ENCODE measurements around the gene NANOS2.
A peak's percentile ranks its signal among the peaks of the same experiment; 100 is the strongest.
"Not testable (repeated sequence)": the region's sequence is repeated elsewhere in the genome, so short reads cannot be mapped to it uniquely, and the experiment has no call there.

The NANOS2 gene

DNA sequence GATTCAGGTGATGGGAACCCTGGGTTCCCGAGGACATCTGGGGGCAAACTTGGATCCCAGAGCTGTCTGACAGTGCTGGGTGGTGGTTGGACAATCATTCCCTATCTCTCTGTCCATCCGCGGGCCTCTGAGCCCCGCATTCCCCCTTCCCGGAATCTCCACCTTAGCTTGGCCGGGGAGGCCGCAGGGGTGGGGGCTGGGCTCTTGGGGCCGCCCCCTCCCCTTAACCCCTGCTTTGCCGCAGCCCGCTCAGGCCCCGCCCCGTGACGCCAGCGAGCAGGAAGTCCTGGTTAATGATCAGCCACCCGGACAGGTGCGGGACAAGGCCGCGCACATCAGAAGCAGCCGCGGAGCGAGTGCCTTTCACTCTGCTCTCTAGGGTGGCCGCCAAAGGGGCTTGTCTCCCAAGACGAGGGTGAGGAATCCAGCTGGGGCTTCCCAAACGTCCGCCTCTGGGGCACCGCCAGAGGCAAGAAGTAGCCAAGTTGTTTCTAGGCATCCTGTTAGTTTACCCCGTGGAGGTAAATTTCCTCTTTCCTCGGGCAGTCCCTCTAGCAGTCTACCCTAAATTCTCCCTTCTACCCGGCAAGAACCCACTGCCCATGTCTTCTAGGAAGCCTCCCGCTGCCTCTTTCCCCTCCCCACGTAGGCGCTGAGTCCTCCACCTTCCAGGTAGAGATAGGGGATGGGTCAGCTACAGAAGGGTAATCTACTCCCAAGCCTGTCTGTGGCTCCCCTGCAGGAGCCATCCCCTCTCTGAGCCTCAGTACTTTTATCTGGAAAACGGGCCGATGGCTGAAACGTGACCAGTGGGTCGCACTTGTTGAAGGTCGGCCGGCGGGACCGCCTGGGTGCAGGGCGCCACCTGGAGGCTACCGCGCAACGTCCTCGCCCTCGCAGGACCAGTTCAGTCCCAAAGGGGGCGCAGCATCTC, 31.7 kb downstream of the NANOS2 start:
- peak; percentile 86 for DNase-seq
- in situ Hi-C loops (cut with HindIII; ENCODE audit: low pct_ligation_motif_present, low pct_unique_long_range_greater_than_20kb, low sequenced_read_pairs): no loop called here

DNA sequence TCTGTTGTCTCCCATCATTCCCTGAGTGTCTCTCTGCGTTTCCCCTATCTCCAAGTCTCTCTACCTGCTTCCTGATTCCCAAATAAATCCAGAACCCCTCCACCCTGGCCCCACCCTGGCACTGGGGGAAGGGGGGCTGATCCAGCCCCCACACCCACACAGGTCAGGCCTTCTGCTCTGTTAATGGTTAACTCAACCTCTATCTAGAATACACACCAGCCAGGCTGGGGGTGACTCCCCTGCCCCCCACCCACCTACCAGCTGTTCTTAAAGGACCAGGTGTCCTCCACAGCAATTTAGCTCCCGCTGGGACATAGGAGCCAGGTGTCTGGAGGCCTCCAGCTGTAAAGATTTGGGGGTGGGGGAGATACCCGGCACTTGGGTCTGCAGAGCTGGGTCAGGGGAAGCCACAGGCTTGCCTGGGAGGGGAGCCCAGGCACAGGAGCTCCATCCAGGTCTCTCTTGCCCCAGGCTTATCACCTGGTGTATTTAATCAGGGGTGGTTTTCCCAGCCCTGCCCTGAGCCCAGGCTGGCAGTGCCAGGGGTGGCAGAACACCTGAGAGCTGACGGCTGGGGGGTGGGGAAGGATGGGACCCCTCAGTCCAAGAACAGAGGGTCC, 32.6 kb downstream of the NANOS2 start:
- in situ Hi-C loops (cut with HindIII; ENCODE audit: low pct_ligation_motif_present, low pct_unique_long_range_greater_than_20kb, low sequenced_read_pairs): no loop called here
- DNase-seq: no peak

DNA sequence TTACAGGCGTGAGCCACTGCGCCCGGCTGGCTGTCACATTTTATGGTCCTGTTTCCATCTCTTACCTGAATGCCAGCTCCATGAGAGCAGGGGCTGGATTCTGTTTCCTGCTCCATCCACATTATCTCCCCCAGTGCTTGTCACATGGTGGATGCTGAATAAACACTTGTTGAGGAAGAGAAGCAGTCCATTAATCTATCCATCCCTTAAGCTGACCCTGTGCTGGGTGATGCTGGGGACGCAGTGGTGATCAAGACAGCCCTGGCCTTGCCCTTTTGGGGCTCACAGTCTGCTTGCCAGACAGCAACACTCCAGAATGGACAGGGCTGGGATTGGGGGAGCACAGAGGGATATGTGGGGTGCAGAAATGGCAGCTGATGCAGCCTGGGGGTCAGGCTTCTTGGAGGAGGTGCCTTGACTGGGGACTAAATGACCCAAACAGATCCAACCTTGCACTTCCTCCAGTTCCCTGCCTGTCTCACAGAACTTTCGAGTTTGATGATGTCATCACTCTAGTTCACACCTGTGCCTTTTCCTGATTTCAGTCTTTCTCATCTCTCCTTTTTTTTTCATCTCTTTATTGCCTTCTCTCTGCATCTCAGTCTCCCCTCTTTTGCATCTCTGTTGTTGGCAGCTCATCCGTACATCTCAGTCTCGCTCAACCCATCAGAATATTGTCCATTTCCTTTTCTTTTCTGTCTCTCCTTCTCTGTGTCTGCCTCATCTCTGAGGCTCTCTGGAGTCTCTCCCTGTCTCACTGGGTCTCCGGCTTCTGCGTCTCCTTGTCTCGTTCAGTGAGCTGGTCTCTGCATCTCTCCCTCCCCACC, 33.3 kb downstream of the NANOS2 start:
- DNase-seq: no peak
- in situ Hi-C loops (cut with HindIII; ENCODE audit: low pct_ligation_motif_present, low pct_unique_long_range_greater_than_20kb, low sequenced_read_pairs): no loop called here

- in situ Hi-C loops (cut with HindIII; ENCODE audit: low pct_ligation_motif_present, low pct_unique_long_range_greater_than_20kb, low sequenced_read_pairs): no loop called here
- no peak for DNase-seq
Measured at GRCh38 chr19:45879971-45880370, 34.6 kb downstream of the NANOS2 start.

DNA sequence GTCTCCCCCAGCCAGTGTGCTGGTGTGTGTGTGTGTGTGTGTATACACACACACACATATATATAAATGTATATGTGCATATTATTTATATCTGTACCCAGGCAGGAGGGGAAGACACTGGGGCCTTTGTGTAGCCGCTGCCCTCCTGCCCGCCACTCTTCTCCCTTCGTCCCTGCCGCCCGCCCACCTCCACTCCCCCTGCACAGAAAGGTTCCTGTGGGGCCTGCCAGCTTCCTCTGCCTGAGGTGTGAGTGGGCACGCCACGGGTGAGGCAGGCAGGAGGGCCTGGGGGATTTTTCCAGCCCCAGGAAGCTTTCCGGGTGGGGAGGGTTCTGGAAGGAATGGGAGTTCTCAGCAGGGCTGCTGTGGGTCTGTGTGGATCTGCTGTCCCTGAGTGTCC, 35.5 kb downstream of the NANOS2 start:
- in situ Hi-C loops (cut with HindIII; ENCODE audit: low pct_ligation_motif_present, low pct_unique_long_range_greater_than_20kb, low sequenced_read_pairs): no loop called here
- no peak for DNase-seq

- no peak for DNase-seq
- in situ Hi-C loops (cut with HindIII; ENCODE audit: low pct_ligation_motif_present, low pct_unique_long_range_greater_than_20kb, low sequenced_read_pairs): no loop called here
Measured at GRCh38 chr19:45878043-45878794, 36.4 kb downstream of the NANOS2 start.

- no peak for DNase-seq
Measured at GRCh38 chr19:45876411-45877197, 38.0 kb downstream of the NANOS2 start.

DNA sequence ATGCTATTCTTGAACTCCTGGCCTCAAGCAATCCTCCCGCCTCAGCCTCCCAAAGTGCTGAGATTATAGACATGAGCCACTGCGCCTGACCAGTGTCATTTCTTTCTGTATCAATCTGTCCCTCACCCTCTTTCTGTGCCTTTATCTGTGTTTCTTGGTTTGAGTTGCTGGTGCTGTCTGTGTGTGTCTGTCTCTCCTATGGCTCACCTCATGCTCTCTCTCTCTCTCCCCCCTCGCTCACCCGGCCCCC, 38.5 kb downstream of the NANOS2 start:
- in situ Hi-C loops (cut with HindIII; ENCODE audit: low pct_ligation_motif_present, low pct_unique_long_range_greater_than_20kb, low sequenced_read_pairs): no loop called here
- no peak for DNase-seq

More at GRCh38 chr19:45876411-45877197, 38.0 kb downstream of the NANOS2 start:
- in situ Hi-C loops (cut with HindIII; ENCODE audit: low pct_ligation_motif_present, low pct_unique_long_range_greater_than_20kb, low sequenced_read_pairs): no loop called here

DNA sequence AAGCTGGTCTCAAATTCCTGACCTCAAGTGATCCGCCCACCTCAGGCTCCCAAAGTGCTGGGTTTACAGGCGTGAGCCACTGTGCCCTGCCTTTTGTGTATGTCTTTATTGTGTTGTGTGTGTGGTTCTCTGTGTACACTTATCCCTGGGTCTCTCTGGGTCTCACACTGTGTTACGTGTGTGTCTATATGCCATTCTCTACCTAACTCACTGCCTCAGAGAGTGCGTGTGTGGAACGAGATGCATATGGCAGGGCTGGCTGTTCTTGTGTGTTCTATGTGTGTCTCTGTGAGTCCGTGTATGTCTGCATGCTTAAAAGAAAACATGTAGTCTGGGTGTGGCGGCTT, 40.0 kb downstream of the NANOS2 start:
- in situ Hi-C loops (cut with HindIII; ENCODE audit: low pct_ligation_motif_present, low pct_unique_long_range_greater_than_20kb, low sequenced_read_pairs): no loop called here
- no peak for DNase-seq

DNA sequence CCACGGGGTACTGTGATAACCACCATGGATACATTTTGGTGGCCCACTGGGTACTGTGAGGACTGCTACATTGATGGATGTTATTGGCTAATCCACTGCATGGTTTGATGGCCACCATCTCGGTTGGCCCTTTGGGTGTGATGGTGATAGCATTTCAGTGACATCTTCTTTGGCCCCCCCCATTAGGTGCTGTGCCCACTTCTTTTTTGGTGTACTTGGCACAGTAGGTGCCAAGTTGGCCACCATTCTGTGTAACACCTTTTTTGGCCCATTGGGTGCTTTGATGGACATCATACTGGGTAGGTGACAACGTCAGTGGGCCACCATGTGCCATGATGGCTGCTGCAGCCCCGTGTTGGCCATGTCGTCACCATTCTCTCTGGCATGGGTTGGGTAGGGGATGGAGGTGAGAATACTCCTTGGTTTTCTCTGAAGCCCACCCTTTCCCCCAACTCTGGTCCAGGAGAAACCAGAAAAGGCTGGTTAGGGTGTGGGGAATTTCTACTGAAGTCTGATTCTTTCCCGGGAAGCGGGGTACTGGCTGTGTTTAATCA, 41.3 kb downstream of the NANOS2 start:
- DNase-seq: no peak
- in situ Hi-C loops (cut with HindIII; ENCODE audit: low pct_ligation_motif_present, low pct_unique_long_range_greater_than_20kb, low sequenced_read_pairs): no loop called here

- no peak for DNase-seq
Measured at GRCh38 chr19:45872095-45872919, 42.3 kb downstream of the NANOS2 start.

GRCh38 chr19:45870798-45871197, 43.8 kb downstream of the NANOS2 start:
- no peak for DNase-seq
- in situ Hi-C loops (cut with HindIII; ENCODE audit: low pct_ligation_motif_present, low pct_unique_long_range_greater_than_20kb, low sequenced_read_pairs): no loop called here

More at GRCh38 chr19:45872095-45872919, 42.3 kb downstream of the NANOS2 start:
- in situ Hi-C loops (cut with HindIII; ENCODE audit: low pct_ligation_motif_present, low pct_unique_long_range_greater_than_20kb, low sequenced_read_pairs): no loop called here

DNA sequence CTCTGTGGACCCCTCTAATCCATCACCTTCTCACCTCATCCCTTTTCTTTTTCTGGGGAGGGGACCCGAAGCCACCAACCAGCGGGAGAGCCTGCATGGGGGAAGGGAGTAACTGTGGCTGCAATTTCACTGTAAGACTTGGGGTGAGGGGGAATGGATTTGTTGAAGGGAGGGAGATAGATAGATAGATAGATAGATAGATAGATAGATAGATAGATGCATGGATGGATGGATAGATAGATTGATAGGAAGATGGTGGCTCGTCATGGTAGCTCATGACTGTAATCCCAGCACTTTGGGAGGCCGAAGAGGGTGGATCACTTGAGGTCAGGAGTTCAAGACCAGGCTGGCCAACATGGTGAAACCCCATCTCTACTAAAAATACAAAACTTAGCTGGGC, 47.3 kb downstream of the NANOS2 start:
- in situ Hi-C loops (cut with HindIII; ENCODE audit: low pct_ligation_motif_present, low pct_unique_long_range_greater_than_20kb, low sequenced_read_pairs); DNase-seq: not testable (repeated sequence)

DNA sequence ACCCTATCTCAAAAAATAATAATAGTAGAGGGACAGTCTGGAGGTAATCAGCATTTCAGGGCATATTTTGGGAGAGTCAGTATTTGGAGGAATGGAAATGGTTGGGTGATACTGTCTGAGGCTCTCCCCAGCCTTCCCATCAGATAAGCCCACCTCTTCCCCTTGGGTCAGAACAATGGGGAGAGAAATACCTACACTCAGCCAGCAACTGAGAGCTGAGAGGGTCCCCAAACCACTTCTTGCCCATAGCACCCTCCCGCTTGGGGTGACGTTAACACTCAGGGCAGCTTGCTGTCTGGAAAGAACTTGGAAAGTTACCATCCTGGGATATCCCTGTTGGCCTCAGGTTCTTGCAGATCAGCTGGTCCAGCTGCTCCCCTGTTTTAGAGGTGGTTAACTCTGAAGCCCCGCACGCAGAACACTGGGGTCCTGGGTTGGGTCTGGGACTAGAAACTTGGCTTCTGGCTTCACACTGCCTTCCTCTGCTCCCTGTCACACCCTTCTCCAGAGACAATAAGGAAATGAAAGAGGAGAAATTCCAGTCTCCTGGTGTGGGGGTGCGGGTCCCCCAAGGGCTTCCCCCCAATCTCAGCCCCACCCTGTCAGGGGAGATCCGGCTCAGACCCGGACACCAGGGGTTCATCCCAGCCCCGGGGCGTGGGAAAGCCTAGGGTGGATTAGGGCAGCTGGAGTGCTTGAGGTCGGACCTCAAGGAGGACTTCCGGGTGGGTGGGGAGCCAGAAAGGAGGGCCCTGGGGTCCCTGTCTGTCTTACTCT, 48.0 kb downstream of the NANOS2 start:
- DNase-seq: no peak
- in situ Hi-C loops (cut with HindIII; ENCODE audit: low pct_ligation_motif_present, low pct_unique_long_range_greater_than_20kb, low sequenced_read_pairs): no loop called here

- in situ Hi-C loops (cut with HindIII; ENCODE audit: low pct_ligation_motif_present, low pct_unique_long_range_greater_than_20kb, low sequenced_read_pairs): no loop called here
- DNase-seq: no peak
Measured at GRCh38 chr19:45865269-45865948, 49.2 kb downstream of the NANOS2 start.

DNA sequence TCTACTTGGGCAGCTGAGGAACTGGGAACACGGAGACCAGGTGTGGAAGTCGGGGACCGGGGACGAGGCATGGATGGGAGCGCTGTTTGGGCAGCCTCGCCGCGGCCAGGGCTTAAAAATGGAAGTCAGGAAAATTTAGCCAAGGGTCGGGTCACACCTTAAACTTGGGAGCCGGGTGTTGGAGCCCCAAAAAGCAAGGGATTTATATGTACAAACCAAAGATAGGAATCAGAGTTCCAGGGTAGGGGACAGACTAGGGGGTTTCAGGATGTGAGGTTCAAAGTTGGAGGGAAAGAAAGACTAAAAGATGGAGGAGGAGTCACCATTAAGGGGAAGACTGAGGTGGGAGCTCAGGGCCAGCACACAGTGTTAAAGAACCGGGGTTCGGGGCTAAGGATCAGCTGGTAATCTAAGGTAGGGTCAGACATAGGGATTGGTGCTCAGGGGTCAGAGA, 49.9 kb downstream of the NANOS2 start:
- in situ Hi-C loops (cut with HindIII; ENCODE audit: low pct_ligation_motif_present, low pct_unique_long_range_greater_than_20kb, low sequenced_read_pairs): no loop called here
- no peak for DNase-seq
